Stimulated activated naive CD8-positive, alpha-beta T cell treated with anti-CD3 and anti-CD28 coated beads, Interleukin-15, Interleukin-2, amounts not matched to agents 100 ng/mL and 50 ng/mL, for 24 hours (primary cell): ENCODE results near the gene CHL1.

Experiments
- H3K27ac Mint-ChIP-seq: one replicate; pipeline ENCODE4 v1.8.0; 2021; ENCODE audit warnings: mild to moderate bottlenecking, mixed read lengths
- H3K27me3 Mint-ChIP-seq: one replicate; pipeline ENCODE4 v1.8.0; 2021; ENCODE audit warnings: mixed read lengths
- H3K36me3 Mint-ChIP-seq: one replicate; pipeline ENCODE4 v1.8.0; 2021; ENCODE audit warnings: low read depth, mixed read lengths
- H3K4me1 Mint-ChIP-seq: one replicate; pipeline ENCODE4 v1.8.0; 2021; ENCODE audit warnings: low read depth, mixed read lengths
- H3K4me3 Mint-ChIP-seq: one replicate; pipeline ENCODE4 v1.8.0; 2021; ENCODE audit warnings: mild to moderate bottlenecking, mixed read lengths
- H3K9me3 Mint-ChIP-seq: one replicate; pipeline ENCODE4 v1.8.0; 2021; ENCODE audit warnings: mixed read lengths

The CHL1 gene

GRCh38 chr3:325495-325894 is 128.9 kb downstream of the CHL1 start:
- Mint-ChIP-seq H3K4me3 (no peak overlapping the region), H3K4me1 (no peaks in the 10 kb centered on the region), H3K27me3 (no peaks in the 10 kb centered on the region), H3K9me3 (no peaks in the 10 kb centered on the region), H3K27ac (no peak overlapping the region), H3K36me3 (no peaks in the 10 kb centered on the region)

GRCh38 chr3:330494-331115 is 134.0 kb downstream of the CHL1 start:
- Mint-ChIP-seq H3K9me3 (no peaks in the 10 kb centered on the region), H3K4me3 (no peak overlapping the region), H3K27me3 (no peaks in the 10 kb centered on the region), H3K27ac (no peak overlapping the region), H3K36me3 (no peaks in the 10 kb centered on the region), H3K4me1 (no peaks in the 10 kb centered on the region)

GRCh38 chr3:331881-332280 is 135.3 kb downstream of the CHL1 start:
- Mint-ChIP-seq H3K4me1 (no peaks in the 10 kb centered on the region), H3K27ac (no peak overlapping the region), H3K27me3 (no peaks in the 10 kb centered on the region), H3K4me3 (no peak overlapping the region), H3K9me3 (no peaks in the 10 kb centered on the region), H3K36me3 (no peaks in the 10 kb centered on the region)

GRCh38 chr3:332701-333100 is 136.1 kb downstream of the CHL1 start:
- Mint-ChIP-seq H3K9me3 (no peaks in the 10 kb centered on the region), H3K4me3 (no peak overlapping the region), H3K36me3 (no peaks in the 10 kb centered on the region), H3K27ac (no peak overlapping the region), H3K4me1 (no peaks in the 10 kb centered on the region), H3K27me3 (no peaks in the 10 kb centered on the region)

GRCh38 chr3:335240-335639 is 138.7 kb downstream of the CHL1 start:
- Mint-ChIP-seq H3K27ac (no peak overlapping the region), H3K4me3 (no peak overlapping the region), H3K9me3 (no peaks in the 10 kb centered on the region), H3K4me1 (no peaks in the 10 kb centered on the region), H3K36me3 (no peaks in the 10 kb centered on the region), H3K27me3 (no peaks in the 10 kb centered on the region)

- H3K4me3 Mint-ChIP-seq, result no peak overlapping the region
- H3K27me3 Mint-ChIP-seq, result no peaks in the 10 kb centered on the region
- H3K27ac Mint-ChIP-seq, result no peak overlapping the region
- no peaks in the 10 kb centered on the region for H3K4me1 Mint-ChIP-seq
- no peaks in the 10 kb centered on the region for H3K9me3 Mint-ChIP-seq
- no peaks in the 10 kb centered on the region for H3K36me3 Mint-ChIP-seq
These were observed 142.8 kb downstream of the CHL1 start for GRCh38 chr3:339351-339750.

GRCh38 chr3:341998-342397 is 145.4 kb downstream of the CHL1 start:
- Mint-ChIP-seq H3K4me1 (no peaks in the 10 kb centered on the region), H3K4me3 (no peak overlapping the region), H3K27ac (no peak overlapping the region), H3K27me3 (no peaks in the 10 kb centered on the region), H3K9me3 (peaks cover 4% of the 10 kb centered on the region), H3K36me3 (no peaks in the 10 kb centered on the region)

GRCh38 chr3:346186-346585 is 149.6 kb downstream of the CHL1 start:
- no peak overlapping the region for H3K4me3 Mint-ChIP-seq
- H3K27me3 Mint-ChIP-seq, result no peaks in the 10 kb centered on the region
- H3K36me3 Mint-ChIP-seq, result no peaks in the 10 kb centered on the region
- no peak overlapping the region for H3K27ac Mint-ChIP-seq
- no peaks in the 10 kb centered on the region for H3K4me1 Mint-ChIP-seq
- H3K9me3 Mint-ChIP-seq, result peaks cover 4% of the 10 kb centered on the region

- no peaks in the 10 kb centered on the region for H3K4me1 Mint-ChIP-seq
- no peaks in the 10 kb centered on the region for H3K27me3 Mint-ChIP-seq
- no peak overlapping the region for H3K27ac Mint-ChIP-seq
- H3K4me3 Mint-ChIP-seq, result no peak overlapping the region
- H3K9me3 Mint-ChIP-seq, result peaks cover 4% of the 10 kb centered on the region
- H3K36me3 Mint-ChIP-seq, result no peaks in the 10 kb centered on the region
These were observed 151.0 kb downstream of the CHL1 start for GRCh38 chr3:347581-347980.

GRCh38 chr3:350871-351371 is 154.4 kb downstream of the CHL1 start:
- H3K4me3 Mint-ChIP-seq, result no peak overlapping the region
- peaks cover 3% of the 10 kb centered on the region for H3K9me3 Mint-ChIP-seq
- H3K4me1 Mint-ChIP-seq, result no peaks in the 10 kb centered on the region

GRCh38 chr3:352599-352998 is 156.0 kb downstream of the CHL1 start:
- Mint-ChIP-seq H3K4me1 (no peaks in the 10 kb centered on the region), H3K27ac (no peak overlapping the region), H3K27me3 (no peaks in the 10 kb centered on the region), H3K4me3 (no peak overlapping the region), H3K36me3 (no peaks in the 10 kb centered on the region), H3K9me3 (peaks cover 5% of the 10 kb centered on the region)

More at GRCh38 chr3:350871-351371, 154.4 kb downstream of the CHL1 start:
- Mint-ChIP-seq H3K27me3 (no peaks in the 10 kb centered on the region), H3K27ac (no peak overlapping the region), H3K36me3 (no peaks in the 10 kb centered on the region)

GRCh38 chr3:353191-353739 is 156.7 kb downstream of the CHL1 start:
- peaks cover 5% of the 10 kb centered on the region for H3K9me3 Mint-ChIP-seq
- H3K4me1 Mint-ChIP-seq, result no peaks in the 10 kb centered on the region
- no peaks in the 10 kb centered on the region for H3K36me3 Mint-ChIP-seq
- no peak overlapping the region for H3K27ac Mint-ChIP-seq
- H3K27me3 Mint-ChIP-seq, result no peaks in the 10 kb centered on the region
- no peak overlapping the region for H3K4me3 Mint-ChIP-seq

- no peaks in the 10 kb centered on the region for H3K36me3 Mint-ChIP-seq
- H3K9me3 Mint-ChIP-seq, result peaks cover 5% of the 10 kb centered on the region
- H3K4me3 Mint-ChIP-seq, result no peak overlapping the region
- no peaks in the 10 kb centered on the region for H3K27me3 Mint-ChIP-seq
- H3K4me1 Mint-ChIP-seq, result no peaks in the 10 kb centered on the region
- no peak overlapping the region for H3K27ac Mint-ChIP-seq
These were observed 157.9 kb downstream of the CHL1 start for GRCh38 chr3:354432-354831.

GRCh38 chr3:355622-356021 is 159.1 kb downstream of the CHL1 start:
- Mint-ChIP-seq H3K36me3 (no peaks in the 10 kb centered on the region), H3K27me3 (no peaks in the 10 kb centered on the region), H3K4me1 (no peaks in the 10 kb centered on the region), H3K9me3 (peaks cover 8% of the 10 kb centered on the region), H3K4me3 (no peak overlapping the region), H3K27ac (no peak overlapping the region)

- Mint-ChIP-seq H3K27me3 (no peaks in the 10 kb centered on the region), H3K9me3 (peaks cover 8% of the 10 kb centered on the region), H3K4me3 (no peak overlapping the region), H3K36me3 (no peaks in the 10 kb centered on the region), H3K27ac (no peak overlapping the region), H3K4me1 (no peaks in the 10 kb centered on the region)
These were observed 160.4 kb downstream of the CHL1 start for GRCh38 chr3:356952-357351.

- no peak overlapping the region for H3K4me3 Mint-ChIP-seq
- no peak overlapping the region for H3K27ac Mint-ChIP-seq
- H3K9me3 Mint-ChIP-seq, result peaks cover 13% of the 10 kb centered on the region
- no peaks in the 10 kb centered on the region for H3K27me3 Mint-ChIP-seq
- H3K4me1 Mint-ChIP-seq, result no peaks in the 10 kb centered on the region
- no peaks in the 10 kb centered on the region for H3K36me3 Mint-ChIP-seq
These were observed 163.1 kb downstream of the CHL1 start for GRCh38 chr3:359672-360071.
